Measurements from ENCODE around the gene RBM15. TPM values are rescaled to one million over a fixed set of nuclear protein-coding genes. Genes with fewer than 3 reads are reported as not detected.
A peak's percentile ranks its signal among the peaks of the same experiment; 100 is the strongest.

RBM15 gene
- total and polyA plus RNA-seq, 2 of the 13 experiments (the other 11 are each of a cell fraction or from before 2014, with no cell fraction given): 13.5 to 36.4 TPM

DNA sequence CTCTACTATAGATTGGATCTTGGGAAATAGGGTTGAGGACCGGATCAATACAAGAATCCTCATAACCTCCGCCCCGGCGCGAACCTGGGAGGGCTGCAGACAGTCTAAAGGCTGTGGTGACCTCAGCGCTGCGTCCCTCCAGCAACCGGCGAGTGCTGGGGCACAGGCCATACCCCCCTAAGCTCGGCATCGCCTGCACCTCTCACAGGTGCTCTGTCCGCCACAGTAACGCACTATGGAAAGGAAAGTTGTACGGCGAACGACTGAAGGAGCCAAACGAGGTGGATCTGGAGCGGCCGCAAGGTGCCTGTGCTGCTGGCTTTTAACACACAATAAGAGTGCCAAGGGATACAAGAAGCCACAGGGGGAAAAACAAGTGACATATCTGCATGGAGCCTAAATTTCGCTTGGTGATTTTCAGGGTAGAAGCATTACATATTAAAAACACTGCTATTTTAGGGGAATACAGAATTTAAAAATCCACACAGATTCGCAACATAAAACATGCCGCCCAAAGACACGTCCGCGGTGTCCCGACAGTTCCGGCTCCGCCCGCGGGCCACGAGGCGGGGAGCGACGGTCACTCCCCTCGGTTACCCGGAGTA is 1.4 kb upstream of the RBM15 start (continued):
- TF ChIP-seq, protein P1, sequence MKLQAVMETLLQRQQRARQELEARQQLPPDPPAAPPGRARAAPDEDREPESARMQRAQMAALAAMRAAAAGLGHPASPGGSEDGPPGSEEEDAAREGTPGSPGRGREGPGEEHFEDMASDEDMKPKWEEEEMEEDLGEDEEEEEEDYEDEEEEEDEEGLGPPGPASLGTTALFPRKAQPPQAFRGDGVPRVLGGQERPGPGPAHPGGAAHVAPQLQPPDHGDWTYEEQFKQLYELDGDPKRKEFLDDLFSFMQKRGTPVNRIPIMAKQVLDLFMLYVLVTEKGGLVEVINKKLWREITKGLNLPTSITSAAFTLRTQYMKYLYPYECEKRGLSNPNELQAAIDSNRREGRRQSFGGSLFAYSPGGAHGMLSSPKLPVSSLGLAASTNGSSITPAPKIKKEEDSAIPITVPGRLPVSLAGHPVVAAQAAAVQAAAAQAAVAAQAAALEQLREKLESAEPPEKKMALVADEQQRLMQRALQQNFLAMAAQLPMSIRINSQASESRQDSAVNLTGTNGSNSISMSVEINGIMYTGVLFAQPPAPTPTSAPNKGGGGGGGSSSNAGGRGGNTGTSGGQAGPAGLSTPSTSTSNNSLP (IDR thresholded peaks at IDR 0.05; ENCODE audit: low read depth, low read length): no peak
- TF ChIP-seq DMAP1 (CRISPR knock-in tag; IDR thresholded peaks at IDR 0.05) (no peak; the same call in 1 of the 2 replicates), RELA (CRISPR knock-in tag; IDR thresholded peaks at IDR 0.05) (no peak), ARNT (IDR thresholded peaks at IDR 0.05) (no peak), AGO2 (optimal IDR thresholded peaks at IDR 0.05; ENCODE audit: low read depth, low read length) (no peak), AKAP8 (CRISPR knock-in tag; IDR thresholded peaks at IDR 0.05) (no peak), ZNF20 (CRISPR knock-in tag; IDR thresholded peaks at IDR 0.05) (no peak), ZNF143 (CRISPR knock-in tag; IDR thresholded peaks at IDR 0.05) (no peak), KLF15 (CRISPR knock-in tag; IDR thresholded peaks at IDR 0.05; ENCODE audit: borderline replicate concordance) (no peak), ZNF660 (CRISPR knock-in tag; IDR thresholded peaks at IDR 0.05; ENCODE audit: borderline replicate concordance, low read depth) (no peak), ZNF337 (CRISPR knock-in tag; IDR thresholded peaks at IDR 0.05; ENCODE audit: borderline replicate concordance, low read depth) (no peak), PAX8 (CRISPR knock-in tag; IDR thresholded peaks at IDR 0.05; ENCODE audit: borderline replicate concordance) (no peak), ZKSCAN5 (CRISPR knock-in tag; IDR thresholded peaks at IDR 0.05) (no peak), ZNF788 (CRISPR knock-in tag; IDR thresholded peaks at IDR 0.05; ENCODE audit: borderline replicate concordance) (no peak), CHCHD3 (CRISPR knock-in tag; IDR thresholded peaks at IDR 0.05) (peak; percentile 71; the same call in 1 of the 2 replicates), ZNF296 (CRISPR knock-in tag; conservative IDR thresholded peaks at IDR 0.05) (no peak), JUNB (CRISPR knock-in tag; IDR thresholded peaks at IDR 0.05; ENCODE audit: borderline replicate concordance) (0 out of 2 replicates have a peak, but pooled peaks have one; percentile 23), YY1 (IDR thresholded peaks at IDR 0.05; ENCODE audit: insufficient read depth, insufficient replicate concordance, low read depth, low read length) (no peak), ZNF253 (CRISPR knock-in tag; IDR thresholded peaks at IDR 0.05; ENCODE audit: borderline replicate concordance) (0 out of 2 replicates have a peak, but pooled peaks have one; percentile 13)
- TF ChIP-seq, protein P2, sequence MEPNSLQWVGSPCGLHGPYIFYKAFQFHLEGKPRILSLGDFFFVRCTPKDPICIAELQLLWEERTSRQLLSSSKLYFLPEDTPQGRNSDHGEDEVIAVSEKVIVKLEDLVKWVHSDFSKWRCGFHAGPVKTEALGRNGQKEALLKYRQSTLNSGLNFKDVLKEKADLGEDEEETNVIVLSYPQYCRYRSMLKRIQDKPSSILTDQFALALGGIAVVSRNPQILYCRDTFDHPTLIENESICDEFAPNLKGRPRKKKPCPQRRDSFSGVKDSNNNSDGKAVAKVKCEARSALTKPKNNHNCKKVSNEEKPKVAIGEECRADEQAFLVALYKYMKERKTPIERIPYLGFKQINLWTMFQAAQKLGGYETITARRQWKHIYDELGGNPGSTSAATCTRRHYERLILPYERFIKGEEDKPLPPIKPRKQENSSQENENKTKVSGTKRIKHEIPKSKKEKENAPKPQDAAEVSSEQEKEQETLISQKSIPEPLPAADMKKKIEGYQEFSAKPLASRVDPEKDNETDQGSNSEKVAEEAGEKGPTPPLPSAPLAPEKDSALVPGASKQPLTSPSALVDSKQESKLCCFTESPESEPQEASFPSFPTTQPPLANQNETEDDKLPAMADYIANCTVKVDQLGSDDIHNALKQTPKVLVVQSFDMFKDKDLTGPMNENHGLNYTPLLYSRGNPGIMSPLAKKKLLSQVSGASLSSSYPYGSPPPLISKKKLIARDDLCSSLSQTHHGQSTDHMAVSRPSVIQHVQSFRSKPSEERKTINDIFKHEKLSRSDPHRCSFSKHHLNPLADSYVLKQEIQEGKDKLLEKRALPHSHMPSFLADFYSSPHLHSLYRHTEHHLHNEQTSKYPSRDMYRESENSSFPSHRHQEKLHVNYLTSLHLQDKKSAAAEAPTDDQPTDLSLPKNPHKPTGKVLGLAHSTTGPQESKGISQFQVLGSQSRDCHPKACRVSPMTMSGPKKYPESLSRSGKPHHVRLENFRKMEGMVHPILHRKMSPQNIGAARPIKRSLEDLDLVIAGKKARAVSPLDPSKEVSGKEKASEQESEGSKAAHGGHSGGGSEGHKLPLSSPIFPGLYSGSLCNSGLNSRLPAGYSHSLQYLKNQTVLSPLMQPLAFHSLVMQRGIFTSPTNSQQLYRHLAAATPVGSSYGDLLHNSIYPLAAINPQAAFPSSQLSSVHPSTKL (CRISPR knock-in tag; IDR thresholded peaks at IDR 0.05): no peak
- TF ChIP-seq, protein P3, sequence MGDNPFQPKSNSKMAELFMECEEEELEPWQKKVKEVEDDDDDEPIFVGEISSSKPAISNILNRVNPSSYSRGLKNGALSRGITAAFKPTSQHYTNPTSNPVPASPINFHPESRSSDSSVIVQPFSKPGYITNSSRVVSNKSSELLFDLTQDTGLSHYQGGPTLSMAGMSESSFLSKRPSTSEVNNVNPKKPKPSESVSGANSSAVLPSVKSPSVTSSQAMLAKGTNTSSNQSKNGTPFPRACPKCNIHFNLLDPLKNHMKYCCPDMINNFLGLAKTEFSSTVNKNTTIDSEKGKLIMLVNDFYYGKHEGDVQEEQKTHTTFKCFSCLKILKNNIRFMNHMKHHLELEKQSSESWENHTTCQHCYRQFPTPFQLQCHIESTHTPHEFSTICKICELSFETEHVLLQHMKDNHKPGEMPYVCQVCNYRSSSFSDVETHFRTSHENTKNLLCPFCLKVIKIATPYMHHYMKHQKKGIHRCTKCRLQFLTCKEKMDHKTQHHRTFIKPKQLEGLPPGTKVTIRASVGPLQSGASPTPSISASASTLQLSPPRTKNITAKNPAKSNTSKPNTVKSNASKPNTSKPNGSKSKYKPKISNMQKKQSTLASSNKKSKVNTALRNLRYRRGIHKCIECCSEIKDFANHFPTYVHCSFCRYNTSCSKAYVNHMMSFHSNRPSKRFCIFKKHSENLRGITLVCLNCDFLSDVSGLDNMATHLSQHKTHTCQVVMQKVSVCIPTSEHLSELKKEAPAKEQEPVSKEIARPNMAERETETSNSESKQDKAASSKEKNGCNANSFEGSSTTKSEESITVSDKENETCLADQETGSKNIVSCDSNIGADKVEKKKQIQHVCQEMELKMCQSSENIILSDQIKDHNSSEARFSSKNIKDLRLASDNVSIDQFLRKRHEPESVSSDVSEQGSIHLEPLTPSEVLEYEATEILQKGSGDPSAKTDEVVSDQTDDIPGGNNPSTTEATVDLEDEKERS (CRISPR knock-in tag; IDR thresholded peaks at IDR 0.05): 0 out of 2 replicates have a peak, but pooled peaks have one; percentile 16

Data from HepG2 (cell line).